ENCODE measurements around the gene AEBP2.

- TF ChIP-seq CTCF (IDR thresholded peaks at IDR 0.05; ENCODE audit: extremely low read depth in 1 of 2, insufficient read depth in 1 of 2, low read depth in 1 of 2, low read length in 2 of 2) (no peak), POLR2AphosphoS5 (IDR thresholded peaks at IDR 0.05; ENCODE audit: insufficient read depth, low read depth, low read length) (no peak), POLR2A (IDR thresholded peaks at IDR 0.05; ENCODE audit: low read depth, low read length) (no peak), EZH2 (IDR thresholded peaks at IDR 0.05; ENCODE audit: borderline replicate concordance, low read depth, low read length, severe bottlenecking) (no peak), MYC (IDR thresholded peaks at IDR 0.05; ENCODE audit: low read depth, low read length) (no peak), MAX (IDR thresholded peaks at IDR 0.05; ENCODE audit: insufficient read depth, insufficient read length) (no peak)
Measured at GRCh38 chr12:19517583-19517982, 78.3 kb downstream of the AEBP2 start.

Measured in endothelial cell of umbilical vein (primary cell).